HepG2 (cell line): ENCODE results near the gene LTB4R. TPM values are rescaled to one million over a fixed set of nuclear protein-coding genes. Genes with fewer than 3 reads are reported as not detected.

Source experiments
- EEA1 ChIP-seq: sonication (generic); formaldehyde crosslinking; IDR thresholded peaks from 2 replicates; pipeline ENCODE4 v1.5.1; 2020; ENCODE audit warnings: mild to moderate bottlenecking, missing genetic modification reagents, borderline replicate concordance
- GATA4 ChIP-seq: sonication (generic); IDR thresholded peaks from 2 replicates; pipeline ENCODE4 v1.6.1; 2016; ENCODE audit warnings: antibody characterized with exemption, low read depth, borderline replicate concordance
- HDAC1 ChIP-seq: sonication (generic); formaldehyde crosslinking; IDR thresholded peaks from 2 replicates; pipeline ENCODE4 v1.5.1; 2020; ENCODE audit warnings: mild to moderate bottlenecking, missing genetic modification reagents
- LBX2 ChIP-seq: sonication (generic); formaldehyde crosslinking; IDR thresholded peaks from 2 replicates; pipeline ENCODE4 v1.5.0; 2020; ENCODE audit warnings: missing genetic modification reagents, mild to moderate bottlenecking, borderline replicate concordance
- NCOR1 ChIP-seq: fragments of 200-600 bp; sonication (generic); IDR thresholded peaks from 2 replicates; pipeline ENCODE4 v1.7.0; 2017; ENCODE audit warnings: antibody characterized with exemption, low read length, borderline replicate concordance
- SPEN ChIP-seq: sonication (generic); formaldehyde crosslinking; IDR thresholded peaks from 2 replicates; pipeline ENCODE4 v1.5.1; 2020; ENCODE audit warnings: low read depth, mild to moderate bottlenecking, missing genetic modification reagents
- XBP1 ChIP-seq: sonication (generic); formaldehyde crosslinking; IDR thresholded peaks from 2 replicates; pipeline ENCODE4 v1.5.0; 2020; ENCODE audit warnings: missing genetic modification reagents
- ZBTB33 ChIP-seq: sonication (generic); formaldehyde crosslinking; IDR thresholded peaks from 2 replicates; pipeline ENCODE4 v1.4.0; 2020; ENCODE audit warnings: missing genetic modification reagents
- ZNF121 ChIP-seq: sonication (generic); formaldehyde crosslinking; IDR thresholded peaks from 2 replicates; pipeline ENCODE4 v1.5.0; 2020; ENCODE audit warnings: mild to moderate bottlenecking, missing genetic modification reagents
- ZNF136 ChIP-seq: sonication (generic); formaldehyde crosslinking; IDR thresholded peaks from 2 replicates; pipeline ENCODE4 v1.8.1; 2022; ENCODE audit warnings: low read depth, mild to moderate bottlenecking, moderate library complexity, missing genetic modification reagents
- ZNF451 ChIP-seq: sonication (generic); formaldehyde crosslinking; IDR thresholded peaks from 2 replicates; pipeline ENCODE4 v1.5.0; 2020; ENCODE audit warnings: mild to moderate bottlenecking, missing genetic modification reagents
- ZNF609 ChIP-seq: sonication (generic); formaldehyde crosslinking; IDR thresholded peaks from 2 replicates; pipeline ENCODE4 v1.4.0; 2020; ENCODE audit warnings: mild to moderate bottlenecking, missing genetic modification reagents, borderline replicate concordance
- ZNF660 ChIP-seq: sonication (generic); formaldehyde crosslinking; IDR thresholded peaks from 2 replicates; pipeline ENCODE4 v1.5.1; 2020; ENCODE audit warnings: mild to moderate bottlenecking, low read depth, missing genetic modification reagents, borderline replicate concordance
- ZNF678 ChIP-seq: sonication (generic); formaldehyde crosslinking; IDR thresholded peaks from 2 replicates; pipeline ENCODE4 v1.4.0; 2020; ENCODE audit warnings: mild to moderate bottlenecking, missing genetic modification reagents
- ZSCAN29 ChIP-seq: sonication (generic); formaldehyde crosslinking; conservative IDR thresholded peaks from 2 replicates; pipeline ENCODE4 v1.4.0; 2020; ENCODE audit warnings: mild to moderate bottlenecking, missing genetic modification reagents
- polyA plus RNA-seq, 8 experiments: library from polyadenylated mRNA; depleted of rRNA in 3 of 8; stranded (reverse) in 7 of 8; unstranded in 1 of 8; fragments of >200 nt; fragmentation: Illumina TruSeq in 4 of 8; extraction: Trizol in 4 of 8; gene quantifications; 2 replicates each; pipeline versions ENCODE4 v1.2.1 to v1.2.3, GENCODE V29; 2011 to 2016; ENCODE audit warnings: low read depth in 4 of 8, missing spikeins in 1 of 8, mixed read lengths in 1 of 8; ENCODE audit not compliant: insufficient read depth in 1 of 8
- total RNA-seq, 5 experiments: library from RNA; depleted of rRNA; stranded (reverse); fragments of >200 nt; fragmentation: Illumina TruSeq; extraction: Trizol; gene quantifications; 2 replicates each; pipeline ENCODE4 v1.2.3, GENCODE V29; 2016; ENCODE audit warnings: low read depth in 1 of 5
- TF ChIP-seq, protein P1 (sequence below): IDR thresholded peaks from 2 replicates; pipeline ENCODE4 v1.6.1; 2016
- TF ChIP-seq, protein P2 (sequence below): sonication (generic); formaldehyde crosslinking; IDR thresholded peaks from 2 replicates; pipeline ENCODE4 v1.5.1; 2020; ENCODE audit warnings: missing genetic modification reagents, mild to moderate bottlenecking, borderline replicate concordance

Gene LTB4R
- total and polyA plus RNA-seq, 2 of the 13 experiments (the other 11 are each of a cell fraction or from before 2014, with no cell fraction given): 3.2 to 8.2 TPM

- TF ChIP-seq ZNF609 (peak; percentile 72; the same call in 1 of the 2 replicates), HDAC1 (CRISPR knock-in tag) (peak; percentile 82), EEA1 (peak; percentile 98), ZNF678 (CRISPR knock-in tag) (peak; percentile 100), ZBTB33 (peak; percentile 86), SPEN (CRISPR knock-in tag) (peak; percentile 89), NCOR1 (no peak), ZNF121 (CRISPR knock-in tag) (no peak; the same call in 1 of the 2 replicates), ZNF660 (CRISPR knock-in tag) (0 out of 2 replicates have a peak, but pooled peaks have one; percentile 24), ZSCAN29 (CRISPR knock-in tag) (peak; percentile 96), GATA4 (no peak), LBX2 (CRISPR knock-in tag) (peak; percentile 97; the same call in 1 of the 2 replicates), ZNF451 (CRISPR knock-in tag) (peak; percentile 91), ZNF136 (peak; percentile 96), XBP1 (no peak)
- TF ChIP-seq, protein P1, sequence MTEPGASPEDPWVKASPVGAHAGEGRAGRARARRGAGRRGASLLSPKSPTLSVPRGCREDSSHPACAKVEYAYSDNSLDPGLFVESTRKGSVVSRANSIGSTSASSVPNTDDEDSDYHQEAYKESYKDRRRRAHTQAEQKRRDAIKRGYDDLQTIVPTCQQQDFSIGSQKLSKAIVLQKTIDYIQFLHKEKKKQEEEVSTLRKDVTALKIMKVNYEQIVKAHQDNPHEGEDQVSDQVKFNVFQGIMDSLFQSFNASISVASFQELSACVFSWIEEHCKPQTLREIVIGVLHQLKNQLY (CRISPR knock-in tag): no peak
- TF ChIP-seq, protein P2, sequence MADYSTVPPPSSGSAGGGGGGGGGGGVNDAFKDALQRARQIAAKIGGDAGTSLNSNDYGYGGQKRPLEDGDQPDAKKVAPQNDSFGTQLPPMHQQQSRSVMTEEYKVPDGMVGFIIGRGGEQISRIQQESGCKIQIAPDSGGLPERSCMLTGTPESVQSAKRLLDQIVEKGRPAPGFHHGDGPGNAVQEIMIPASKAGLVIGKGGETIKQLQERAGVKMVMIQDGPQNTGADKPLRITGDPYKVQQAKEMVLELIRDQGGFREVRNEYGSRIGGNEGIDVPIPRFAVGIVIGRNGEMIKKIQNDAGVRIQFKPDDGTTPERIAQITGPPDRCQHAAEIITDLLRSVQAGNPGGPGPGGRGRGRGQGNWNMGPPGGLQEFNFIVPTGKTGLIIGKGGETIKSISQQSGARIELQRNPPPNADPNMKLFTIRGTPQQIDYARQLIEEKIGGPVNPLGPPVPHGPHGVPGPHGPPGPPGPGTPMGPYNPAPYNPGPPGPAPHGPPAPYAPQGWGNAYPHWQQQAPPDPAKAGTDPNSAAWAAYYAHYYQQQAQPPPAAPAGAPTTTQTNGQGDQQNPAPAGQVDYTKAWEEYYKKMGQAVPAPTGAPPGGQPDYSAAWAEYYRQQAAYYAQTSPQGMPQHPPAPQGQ (CRISPR knock-in tag): no peak
These were observed 21.1 kb downstream of the LTB4R start (continued) for GRCh38 chr14:24332268-24332993.
